Measurements from ENCODE around the gene PRMT5. TPM values are rescaled to one million over a fixed set of nuclear protein-coding genes. Genes with fewer than 3 reads are reported as not detected.
"Not testable (repeated sequence)": the region's sequence is repeated elsewhere in the genome, so short reads cannot be mapped to it uniquely, and the experiment has no call there.

PRMT5 gene
- total RNA-seq, 2 experiments from 2014 or later = 107 to 116 TPM

DNA sequence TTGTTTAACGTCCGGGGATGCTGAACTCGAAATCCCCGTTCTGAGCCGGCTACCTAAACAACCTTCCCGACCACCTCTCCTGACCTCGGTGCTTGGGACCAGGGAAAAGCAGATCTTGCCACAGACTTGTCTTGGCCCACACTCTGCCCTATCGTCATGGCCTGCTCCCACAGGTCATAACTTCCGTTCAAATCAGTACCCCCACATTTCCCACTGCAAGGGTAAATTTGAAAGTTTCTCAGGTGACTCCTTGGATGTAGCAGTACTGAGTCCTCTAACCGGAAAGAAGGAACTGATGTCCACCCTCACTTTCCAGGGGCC is 9.6 kb downstream of the PRMT5 start:
- intact Hi-C loops (cut with micrococcal nuclease) = loop anchor here (5.0 kb wide), 1 partner anchor 47 kb away; the partner anchor contains the start of gene LRP10
- Mint-ChIP-seq H3K9me3 (no peaks in the 10 kb centered on the region), H3K27me3 (no peaks in the 10 kb centered on the region), H3K4me3 (peak overlapping the region; percentile 89), H3K4me1 (ENCODE audit: low read depth) (peaks cover 33% of the 10 kb centered on the region), H3K27ac (peak overlapping the region; percentile 98), H3K36me3 (ENCODE audit: low read depth) (peaks cover 64% of the 10 kb centered on the region)
- TF ChIP-seq, protein P1, sequence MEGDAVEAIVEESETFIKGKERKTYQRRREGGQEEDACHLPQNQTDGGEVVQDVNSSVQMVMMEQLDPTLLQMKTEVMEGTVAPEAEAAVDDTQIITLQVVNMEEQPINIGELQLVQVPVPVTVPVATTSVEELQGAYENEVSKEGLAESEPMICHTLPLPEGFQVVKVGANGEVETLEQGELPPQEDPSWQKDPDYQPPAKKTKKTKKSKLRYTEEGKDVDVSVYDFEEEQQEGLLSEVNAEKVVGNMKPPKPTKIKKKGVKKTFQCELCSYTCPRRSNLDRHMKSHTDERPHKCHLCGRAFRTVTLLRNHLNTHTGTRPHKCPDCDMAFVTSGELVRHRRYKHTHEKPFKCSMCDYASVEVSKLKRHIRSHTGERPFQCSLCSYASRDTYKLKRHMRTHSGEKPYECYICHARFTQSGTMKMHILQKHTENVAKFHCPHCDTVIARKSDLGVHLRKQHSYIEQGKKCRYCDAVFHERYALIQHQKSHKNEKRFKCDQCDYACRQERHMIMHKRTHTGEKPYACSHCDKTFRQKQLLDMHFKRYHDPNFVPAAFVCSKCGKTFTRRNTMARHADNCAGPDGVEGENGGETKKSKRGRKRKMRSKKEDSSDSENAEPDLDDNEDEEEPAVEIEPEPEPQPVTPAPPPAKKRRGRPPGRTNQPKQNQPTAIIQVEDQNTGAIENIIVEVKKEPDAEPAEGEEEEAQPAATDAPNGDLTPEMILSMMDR (IDR thresholded peaks at IDR 0.05) = no peak
- ChIA-PET POLR2A (interaction anchor here (0.6 to 4.0 kb wide), 7 partner anchors 9 to 175 kb away, joined by 3 to 50 read pairs (median 8); partner anchors contain the start of genes ACIN1, LRP10, MRPL52 and PRMT5), CTCF (interaction anchor here (0.6 to 4.0 kb wide), 10 partner anchors 11 to 349 kb away, joined by 3 to 46 read pairs (median 6); partner anchors contain the start of genes LRP10 and PRMT5)
- no peak for ATAC-seq
- DNase-seq = no peak

DNA sequence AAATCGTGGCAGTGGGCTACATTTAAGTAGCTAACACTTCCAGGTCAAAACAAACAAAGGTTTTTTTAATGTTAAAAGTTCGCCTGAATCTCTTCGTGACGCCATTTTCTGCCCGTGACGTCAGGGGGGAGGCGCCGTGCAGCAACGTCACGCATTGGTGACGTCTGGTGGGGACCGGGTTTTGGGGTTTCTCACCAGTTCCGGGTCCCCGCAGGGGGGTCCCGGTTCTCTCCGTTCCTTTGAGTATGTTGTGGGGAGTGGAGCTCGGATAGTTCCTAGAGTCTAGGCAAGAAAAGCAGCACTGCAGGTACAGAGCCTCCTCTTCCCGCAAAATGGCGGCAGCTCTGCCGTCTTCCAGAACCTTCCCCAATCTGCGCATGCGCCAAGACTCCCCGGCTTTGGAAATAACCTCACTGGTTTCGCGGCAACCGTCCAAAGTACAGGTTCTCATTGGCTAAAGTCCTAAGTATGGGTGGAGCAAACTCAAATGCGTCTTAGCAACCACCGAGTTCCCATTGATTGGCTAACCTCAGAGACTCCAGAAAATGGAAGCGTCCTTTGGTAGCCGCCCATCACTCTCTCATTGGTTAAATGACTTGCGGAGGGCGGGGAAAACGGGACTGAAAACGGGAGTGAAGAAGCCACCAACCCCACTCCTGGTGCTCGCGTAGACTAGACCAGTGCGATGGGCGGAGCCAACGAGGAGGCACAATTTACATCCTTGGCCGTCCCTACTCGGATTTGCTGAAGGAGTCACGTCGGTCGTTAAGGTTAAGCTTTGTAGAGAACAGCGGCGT is 10.2 kb downstream of the PRMT5 start, which contains the start of gene RBM23:
TSS of gene RBM23 (minus strand) at position 346 of the 797 bp plus-strand sequence.
- ChIA-PET POLR2A (interaction anchor here (0.6 to 4.0 kb wide), 20 partner anchors 10 to 410 kb away, joined by 3 to 50 read pairs (median 4); partner anchors contain the start of genes ACIN1, HAUS4, LRP10 and MRPL52), CTCF (interaction anchor here (0.7 to 4.0 kb wide), 15 partner anchors 11 to 349 kb away, joined by 3 to 46 read pairs (median 5); partner anchors contain the start of genes AJUBA, LRP10 and PRMT5)
- Mint-ChIP-seq H3K4me3 (peak within 1 kb of the TSS; percentile 89), H3K36me3 (ENCODE audit: low read depth) (peaks cover 65% of the 10 kb centered on the region), H3K27me3 (no peaks in the 10 kb centered on the region), H3K9me3 (no peaks in the 10 kb centered on the region), H3K27ac (peak within 1 kb of the TSS; percentile 98), H3K4me1 (ENCODE audit: low read depth) (peaks cover 36% of the 10 kb centered on the region)
- TF ChIP-seq, protein P1 (IDR thresholded peaks at IDR 0.05) = no peak
- ATAC-seq (peak; percentile 95), DNase-seq (peak; percentile 100)
- intact Hi-C loops (cut with micrococcal nuclease) = loop anchor here (5.0 kb wide), 1 partner anchor 47 kb away; the partner anchor contains the start of gene LRP10

DNA sequence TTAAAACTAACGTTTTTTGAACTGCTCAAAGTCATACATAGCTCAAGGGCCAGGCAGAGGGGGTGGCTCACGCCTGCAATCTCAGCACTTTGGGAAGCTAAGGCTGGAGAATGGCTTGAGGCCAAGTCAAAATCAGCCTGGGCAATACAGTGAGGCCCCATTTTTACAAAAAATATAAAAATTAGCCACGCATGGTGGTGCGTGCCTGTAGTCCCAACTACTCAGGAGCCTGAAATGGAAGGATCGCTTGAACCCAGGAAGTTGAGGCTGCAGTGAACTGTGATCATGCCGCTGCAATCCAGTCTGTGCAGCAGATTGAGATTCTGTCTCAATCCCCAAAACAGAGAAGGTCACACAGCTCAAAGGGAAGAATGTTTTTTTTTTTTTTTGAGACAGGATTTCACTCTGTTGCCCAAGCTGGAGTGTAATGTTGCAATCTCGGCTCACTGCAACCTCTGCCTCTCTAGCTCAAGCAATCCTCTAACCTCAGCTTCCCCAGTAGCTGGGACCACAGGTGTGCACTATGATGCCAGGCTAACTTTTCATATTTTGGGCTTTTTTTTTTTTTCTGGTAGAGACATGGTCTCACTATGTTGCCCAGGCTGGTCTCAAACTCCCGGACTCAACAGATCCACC is 13.2 kb downstream of the PRMT5 start:
- ChIA-PET CTCF (interaction anchor here (0.6 to 2.8 kb wide), 6 partner anchors 14 to 153 kb away, joined by 3 to 14 read pairs (median 9); partner anchors contain the start of genes LRP10, MRPL52 and PRMT5), POLR2A (interaction anchor here (0.6 to 1.0 kb wide), 4 partner anchors 13 to 971 kb away, joined by 3 read pairs; partner anchors contain the start of gene PRMT5)
- H3K36me3 Mint-ChIP-seq (ENCODE audit: low read depth) = peaks cover 54% of the 10 kb centered on the region
- peaks cover 48% of the 10 kb centered on the region for H3K4me1 Mint-ChIP-seq (ENCODE audit: low read depth)
- ATAC-seq = no peak
- H3K27me3 Mint-ChIP-seq = no peaks in the 10 kb centered on the region
- H3K4me3 Mint-ChIP-seq = no peak overlapping the region
- no peaks in the 10 kb centered on the region for H3K9me3 Mint-ChIP-seq
- intact Hi-C loops (cut with micrococcal nuclease) = loop anchor here (5.0 kb wide), 1 partner anchor 44 kb away; the partner anchor contains the start of gene LRP10
- H3K27ac Mint-ChIP-seq = peak overlapping the region; percentile 66
- TF ChIP-seq, protein P1 (IDR thresholded peaks at IDR 0.05) = no peak
- DNase-seq = no peak

DNA sequence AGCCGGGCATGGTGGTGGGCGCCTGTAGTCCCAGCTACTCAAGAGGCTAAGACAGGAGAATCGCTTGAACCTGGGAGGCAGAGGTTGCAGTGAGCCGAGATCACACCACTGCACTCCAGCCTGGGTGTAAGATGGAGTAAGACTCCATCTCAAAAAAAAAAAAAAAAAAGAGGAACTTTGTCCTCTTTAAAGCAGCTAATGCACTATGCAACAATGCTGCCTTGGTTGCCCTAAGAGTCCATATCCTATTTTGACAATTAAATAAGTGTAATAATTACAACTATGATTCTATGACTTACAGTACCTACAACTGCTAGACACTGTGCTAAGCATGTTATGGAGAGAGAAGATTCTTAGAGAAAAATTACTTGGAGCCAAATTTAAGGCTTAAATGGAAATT is 14.3 kb downstream of the PRMT5 start:
- not testable (repeated sequence) for H3K27ac Mint-ChIP-seq, DNase-seq, H3K4me3 Mint-ChIP-seq, ATAC-seq, H3K9me3 Mint-ChIP-seq, H3K27me3 Mint-ChIP-seq
- POLR2A ChIA-PET = interaction anchor here (0.6 to 0.7 kb wide), 2 partner anchors 28 to 118 kb away, joined by 3 read pairs; no protein-coding TSS in a partner anchor
- Mint-ChIP-seq H3K36me3 (ENCODE audit: low read depth) (peaks cover 51% of the 10 kb centered on the region), H3K4me1 (ENCODE audit: low read depth) (peaks cover 43% of the 10 kb centered on the region)
- intact Hi-C loops (cut with micrococcal nuclease) = loop anchor here (5.0 kb wide), 1 partner anchor 43 kb away; the partner anchor contains the start of gene LRP10
- CTCF ChIA-PET = interaction anchor here (0.6 to 2.8 kb wide), 4 partner anchors 15 to 178 kb away, joined by 3 to 14 read pairs (median 12); partner anchors contain the start of genes LRP10 and PRMT5

DNA sequence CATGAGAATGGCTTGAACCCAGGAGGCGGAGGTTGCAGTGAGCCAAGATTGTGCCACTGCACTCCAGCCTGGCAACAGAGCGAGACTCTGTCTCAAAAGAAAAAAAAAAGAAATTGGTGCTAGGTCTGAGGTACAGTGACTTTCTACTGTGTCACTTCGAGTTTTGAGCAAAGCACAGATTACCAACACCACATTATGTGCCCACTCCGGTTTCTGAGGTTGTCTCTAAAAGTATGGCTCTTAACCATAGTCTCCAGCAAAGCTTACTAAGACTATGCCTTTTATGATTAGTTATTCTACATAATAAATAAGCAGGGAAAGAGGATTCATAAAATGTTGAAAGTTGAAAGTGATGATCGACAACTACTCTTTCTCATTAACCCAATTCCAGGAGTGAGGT is 18.3 kb downstream of the PRMT5 start:
- H3K27ac Mint-ChIP-seq = no peak overlapping the region
- TF ChIP-seq, protein P1 (IDR thresholded peaks at IDR 0.05) = no peak
- intact Hi-C loops (cut with micrococcal nuclease) = no loop called here
- H3K27me3 Mint-ChIP-seq = no peaks in the 10 kb centered on the region
- peaks cover 29% of the 10 kb centered on the region for H3K4me1 Mint-ChIP-seq (ENCODE audit: low read depth)
- DNase-seq = no peak
- ATAC-seq = no peak
- H3K4me3 Mint-ChIP-seq = no peak overlapping the region
- H3K9me3 Mint-ChIP-seq = no peaks in the 10 kb centered on the region
- peaks cover 39% of the 10 kb centered on the region for H3K36me3 Mint-ChIP-seq (ENCODE audit: low read depth)
- ChIA-PET POLR2A (no interaction called here), CTCF (interaction anchor here (1.0 to 2.8 kb wide), 5 partner anchors 11 to 341 kb away, joined by 3 to 11 read pairs (median 3); no protein-coding TSS in a partner anchor)

Measured in activated CD8-positive, alpha-beta T cell treated with anti-CD3 and anti-CD28 coated beads for 36 hours (primary cell).